Esophagus (tissue), 2 donors: ENCODE results near the gene ETDB. TPM values are rescaled to one million over a fixed set of nuclear protein-coding genes. Genes with fewer than 3 reads are reported as not detected.

Experiments
- polyA plus RNA-seq, 2 donors: library from polyadenylated mRNA; stranded (reverse); fragments of 200-250 nt; gene quantifications; one replicate each; pipeline ENCODE4 v1.2.3, GENCODE V29; 2013
- donor health status: healthy with polysubstance abuse.
- donor health status: Bipolar disorder and iron deficiency.

Gene ETDB
- polyA plus RNA-seq, 2 donors = not detected

Other genes starting within 250 kb of the ETDB start
- gene MOSPD1, start 205.3 kb downstream of the ETDB start, polyA plus RNA-seq = 10 to 100 TPM; 10.5 to 14.5 TPM
- 1 to 10 TPM; 1.8 to 2.3 TPM for gene SMIM10, start 129.5 kb downstream of the ETDB start, polyA plus RNA-seq
- 10 to 100 TPM; 16.0 to 16.3 TPM for gene RTL8B, start 98.0 kb downstream of the ETDB start, polyA plus RNA-seq
- gene RTL8C, start 88.2 kb downstream of the ETDB start, polyA plus RNA-seq = 100 to 1,000 TPM; 105 to 125 TPM
- 100 to 1,000 TPM; 102 to 121 TPM for gene RTL8A, start 68.4 kb downstream of the ETDB start, polyA plus RNA-seq
- gene SMIM10L2B, start 21.8 kb downstream of the ETDB start, polyA plus RNA-seq = 1 to 10 TPM; 1.5 to 1.9 TPM
- gene CT55, start 50.9 kb upstream of the ETDB start, polyA plus RNA-seq = not detected
- gene ETDA, start 131.5 kb upstream of the ETDB start, polyA plus RNA-seq = not detected
- gene ETDC, start 189.0 kb upstream of the ETDB start, polyA plus RNA-seq = not detected
- gene ZNF75D, start 223.6 kb upstream of the ETDB start, polyA plus RNA-seq = 1 to 10 TPM; 3.3 to 5.6 TPM
- gene ZNF449, start 224.3 kb upstream of the ETDB start, polyA plus RNA-seq = 1 to 10 TPM; 1.4 to 2.1 TPM